Fibroblast of upper back skin (primary cell): ENCODE data around the gene ADPRM.
A peak's percentile ranks its signal among the peaks of the same experiment; 100 is the strongest.

ENCODE experiments used
- DNase-seq: peaks from one replicate; pipeline ENCODE4 v3.0.0-alpha.2; 2013

ADPRM gene

GRCh38 chr17:10743316-10744009, 46.1 kb downstream of the ADPRM start:
- peak; percentile 69 for DNase-seq

GRCh38 chr17:10744501-10745000, 47.2 kb downstream of the ADPRM start:
- DNase-seq: no peak

- peak; percentile 21 for DNase-seq
Observed at GRCh38 chr17:10745231-10745630, 47.8 kb downstream of the ADPRM start.

- no peak for DNase-seq
Observed at GRCh38 chr17:10748531-10749181, 51.3 kb downstream of the ADPRM start.

GRCh38 chr17:10750210-10750609, 52.8 kb downstream of the ADPRM start:
- no peak for DNase-seq

DNA sequence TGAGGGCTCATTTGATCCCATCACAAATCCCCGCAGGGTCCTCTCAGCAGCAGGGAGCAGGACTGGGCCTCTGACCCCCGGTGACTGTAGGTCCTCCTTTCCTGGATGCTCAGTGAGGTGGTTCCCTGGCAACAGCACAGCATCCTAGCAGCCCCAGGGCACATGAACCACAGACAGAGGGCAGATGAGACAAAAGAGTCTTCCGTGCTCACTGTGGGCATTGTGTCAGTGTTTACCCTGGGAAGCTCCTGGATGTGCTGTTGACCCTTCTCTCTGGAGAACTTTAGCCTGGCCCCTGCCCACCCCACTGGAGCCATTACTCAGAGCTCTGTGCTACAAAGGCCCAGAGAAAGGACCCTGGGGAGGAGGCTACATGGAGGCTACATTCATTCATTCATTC, 54.2 kb downstream of the ADPRM start:
- DNase-seq: no peak

- DNase-seq: no peak
Observed at GRCh38 chr17:10752696-10753095, 55.3 kb downstream of the ADPRM start.

DNA sequence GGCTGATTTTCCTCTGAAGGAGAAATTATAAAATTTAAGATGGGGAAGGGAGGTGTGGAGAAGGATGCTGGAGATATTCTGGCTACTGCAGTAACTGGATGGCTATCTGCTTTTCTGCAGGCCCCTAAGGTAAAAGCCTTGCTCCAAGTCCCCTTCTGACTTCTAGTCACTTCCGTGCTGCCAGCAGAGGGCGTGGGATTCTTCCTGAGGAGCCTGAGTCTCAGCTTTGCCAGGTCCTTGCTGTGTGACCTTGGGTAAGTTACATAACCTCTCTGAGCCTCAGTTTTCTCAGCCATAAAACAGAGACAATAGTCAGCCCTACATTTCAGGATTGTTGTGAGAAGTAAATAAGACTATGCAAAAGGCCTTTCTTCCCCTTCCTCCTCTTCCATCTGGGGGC, 56.7 kb downstream of the ADPRM start:
- peak; percentile 14 for DNase-seq

GRCh38 chr17:10754861-10755591, 57.6 kb downstream of the ADPRM start:
- no peak for DNase-seq

DNA sequence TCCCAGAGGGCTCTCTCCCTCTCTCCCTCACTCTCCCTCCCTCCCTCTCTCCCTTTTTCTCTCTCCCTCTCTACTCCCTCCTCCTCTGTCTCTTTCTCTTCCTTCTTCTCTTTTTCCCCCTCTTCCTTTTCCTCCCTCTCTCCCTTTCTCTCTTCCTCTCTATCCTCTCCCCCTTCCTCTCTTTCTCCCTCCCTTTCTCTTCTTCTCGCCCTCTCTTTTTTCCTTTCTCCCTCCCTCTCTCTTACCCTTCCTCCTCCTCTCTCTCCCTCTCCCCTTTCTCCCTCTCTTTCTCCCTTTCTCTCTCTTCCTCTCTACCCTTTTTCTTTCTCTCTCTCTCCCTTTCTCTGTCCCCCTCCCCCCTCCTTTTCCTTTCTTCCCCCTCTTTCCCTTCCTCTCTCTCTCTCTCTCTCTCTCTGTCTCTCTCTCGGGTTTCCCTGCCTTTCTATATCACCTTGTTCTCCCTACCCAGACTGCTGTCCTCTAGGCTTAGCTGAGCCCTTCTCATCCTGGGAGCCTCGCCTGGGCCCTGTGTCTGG, 58.3 kb downstream of the ADPRM start:
- no peak for DNase-seq

DNA sequence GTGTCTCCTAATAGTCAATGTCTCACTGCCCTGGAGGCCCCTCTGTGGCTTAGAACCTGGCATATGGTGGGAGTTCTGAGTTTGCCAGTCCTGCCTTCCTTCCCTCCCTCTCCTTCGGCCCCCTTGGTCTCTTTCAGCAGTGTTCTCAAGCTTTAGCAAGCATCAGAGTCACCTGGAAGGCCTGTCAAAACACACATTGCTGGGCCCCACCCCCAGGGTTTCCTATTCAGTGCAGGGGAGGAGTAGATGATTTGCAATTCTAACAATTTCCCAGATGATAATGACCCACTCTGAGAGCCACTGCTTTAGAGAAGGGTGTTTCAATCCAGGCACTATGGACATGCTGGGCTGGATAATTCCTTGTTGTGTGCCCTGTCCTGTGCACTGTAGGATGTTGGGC, 58.8 kb downstream of the ADPRM start:
- no peak for DNase-seq

DNA sequence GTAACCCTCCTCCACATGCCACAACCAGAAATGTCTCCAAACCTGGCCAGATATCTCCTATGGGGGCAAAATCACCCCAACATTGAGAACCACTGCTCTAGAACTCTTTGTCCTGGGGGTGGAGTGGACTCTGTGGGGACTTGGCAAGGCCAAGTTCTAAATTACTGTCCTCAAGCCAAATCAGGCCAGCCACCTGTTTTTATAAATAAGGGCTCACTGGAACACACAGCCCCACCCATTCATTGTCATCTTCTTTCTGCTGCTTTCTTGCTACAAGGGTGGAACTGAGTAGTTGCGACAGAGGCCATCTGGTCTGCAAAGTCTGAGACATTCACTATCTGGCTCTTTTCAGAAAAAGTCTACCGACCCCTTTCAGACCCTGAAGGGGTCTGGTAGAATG, 59.2 kb downstream of the ADPRM start:
- DNase-seq: no peak

- DNase-seq: no peak
Observed at GRCh38 chr17:10757067-10757466, 59.7 kb downstream of the ADPRM start.

GRCh38 chr17:10757647-10758046, 60.3 kb downstream of the ADPRM start:
- no peak for DNase-seq

DNA sequence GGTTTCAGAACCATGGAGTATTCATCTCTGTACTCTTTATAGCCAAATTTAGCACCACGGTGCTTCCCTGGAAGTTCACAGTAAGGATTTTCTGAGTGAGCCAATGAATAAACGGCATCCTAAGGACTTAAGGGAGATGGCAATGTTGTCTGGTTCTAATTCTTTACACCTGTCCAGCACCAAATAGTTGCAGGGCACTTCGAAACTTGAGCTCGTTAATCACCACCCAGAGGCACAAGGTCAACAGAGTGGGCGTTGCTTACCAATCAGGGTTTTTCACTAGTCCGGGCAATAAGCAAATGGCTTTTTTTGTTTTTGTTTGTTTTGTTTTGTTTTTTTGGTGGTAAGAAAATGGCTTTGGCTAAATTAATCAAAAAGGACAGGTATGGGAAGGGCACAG, 60.7 kb downstream of the ADPRM start:
- DNase-seq: no peak
